ENCODE measurements around the gene ASIC1. TPM values are rescaled to one million over a fixed set of nuclear protein-coding genes. Genes with fewer than 3 reads are reported as not detected.

ASIC1 gene
- total and polyA plus RNA-seq, 7 donors = 1.3 to 6.9 (median 4.2) TPM; not detected in 1

- intact Hi-C loops (cut with DNase I) = loop anchor here (10.0 kb wide), 1 partner anchor 178 kb away; no protein-coding TSS in a partner anchor
- H3K4me3 ChIP-seq = no peak overlapping the region
- no peak for TF ChIP-seq POLR2A (IDR thresholded peaks at IDR 0.05)
- TF ChIP-seq EP300 (IDR thresholded peaks at IDR 0.05) = no peak
- no peak for TF ChIP-seq POLR2AphosphoS5 (IDR thresholded peaks at IDR 0.05)
- TF ChIP-seq, protein P1, sequence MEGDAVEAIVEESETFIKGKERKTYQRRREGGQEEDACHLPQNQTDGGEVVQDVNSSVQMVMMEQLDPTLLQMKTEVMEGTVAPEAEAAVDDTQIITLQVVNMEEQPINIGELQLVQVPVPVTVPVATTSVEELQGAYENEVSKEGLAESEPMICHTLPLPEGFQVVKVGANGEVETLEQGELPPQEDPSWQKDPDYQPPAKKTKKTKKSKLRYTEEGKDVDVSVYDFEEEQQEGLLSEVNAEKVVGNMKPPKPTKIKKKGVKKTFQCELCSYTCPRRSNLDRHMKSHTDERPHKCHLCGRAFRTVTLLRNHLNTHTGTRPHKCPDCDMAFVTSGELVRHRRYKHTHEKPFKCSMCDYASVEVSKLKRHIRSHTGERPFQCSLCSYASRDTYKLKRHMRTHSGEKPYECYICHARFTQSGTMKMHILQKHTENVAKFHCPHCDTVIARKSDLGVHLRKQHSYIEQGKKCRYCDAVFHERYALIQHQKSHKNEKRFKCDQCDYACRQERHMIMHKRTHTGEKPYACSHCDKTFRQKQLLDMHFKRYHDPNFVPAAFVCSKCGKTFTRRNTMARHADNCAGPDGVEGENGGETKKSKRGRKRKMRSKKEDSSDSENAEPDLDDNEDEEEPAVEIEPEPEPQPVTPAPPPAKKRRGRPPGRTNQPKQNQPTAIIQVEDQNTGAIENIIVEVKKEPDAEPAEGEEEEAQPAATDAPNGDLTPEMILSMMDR (IDR thresholded peaks at IDR 0.05) = no peak
- H3K4me1 ChIP-seq = no peaks in the 10 kb centered on the region
- H3K27ac ChIP-seq = no peak overlapping the region
- H3K36me3 ChIP-seq = no peaks in the 10 kb centered on the region
- H3K27me3 ChIP-seq = no peaks in the 10 kb centered on the region
- no peaks in the 10 kb centered on the region for H3K9me3 ChIP-seq
- DNase-seq = no peak
- WGBS, 2 donors = 90% methylated on average over 6 of the region's 6 CpGs
These were observed 14.7 kb upstream of the ASIC1 start for GRCh38 chr12:50042693-50043092.

DNA sequence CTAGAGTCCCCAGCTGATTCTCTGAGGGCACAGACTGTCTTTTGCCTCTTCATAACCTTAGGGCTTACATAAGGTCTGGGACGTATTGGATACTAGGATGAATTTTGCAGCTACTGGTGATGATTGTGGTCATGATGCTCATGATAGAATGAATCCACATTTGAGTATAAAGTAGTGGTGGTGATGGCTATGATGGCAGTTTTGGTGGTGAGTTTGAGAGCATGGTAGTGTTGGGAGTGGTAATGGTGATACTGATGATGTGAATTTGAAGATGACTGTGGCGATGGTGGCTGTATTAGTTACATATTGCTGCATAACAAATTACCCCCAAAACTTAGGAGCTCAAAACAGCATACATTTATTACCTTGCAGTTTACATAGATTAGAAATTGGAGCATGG lies 14.1 kb upstream of the ASIC1 start:
- Histone ChIP-seq H3K4me1 (no peaks in the 10 kb centered on the region), H3K27me3 (no peaks in the 10 kb centered on the region), H3K4me3 (no peak overlapping the region), H3K36me3 (no peaks in the 10 kb centered on the region), H3K9me3 (no peaks in the 10 kb centered on the region), H3K27ac (no peak overlapping the region)
- no peak for DNase-seq
- WGBS, 2 donors = 88 to 89% methylated on average over 2 of the region's 2 CpGs
- no peak for TF ChIP-seq POLR2AphosphoS5 (IDR thresholded peaks at IDR 0.05)
- TF ChIP-seq EP300 (IDR thresholded peaks at IDR 0.05) = no peak
- TF ChIP-seq, protein P1 (IDR thresholded peaks at IDR 0.05) = no peak
- TF ChIP-seq POLR2A (IDR thresholded peaks at IDR 0.05) = no peak
- intact Hi-C loops (cut with DNase I) = loop anchor here (10.0 kb wide), 1 partner anchor 179 kb away; no protein-coding TSS in a partner anchor

DNA sequence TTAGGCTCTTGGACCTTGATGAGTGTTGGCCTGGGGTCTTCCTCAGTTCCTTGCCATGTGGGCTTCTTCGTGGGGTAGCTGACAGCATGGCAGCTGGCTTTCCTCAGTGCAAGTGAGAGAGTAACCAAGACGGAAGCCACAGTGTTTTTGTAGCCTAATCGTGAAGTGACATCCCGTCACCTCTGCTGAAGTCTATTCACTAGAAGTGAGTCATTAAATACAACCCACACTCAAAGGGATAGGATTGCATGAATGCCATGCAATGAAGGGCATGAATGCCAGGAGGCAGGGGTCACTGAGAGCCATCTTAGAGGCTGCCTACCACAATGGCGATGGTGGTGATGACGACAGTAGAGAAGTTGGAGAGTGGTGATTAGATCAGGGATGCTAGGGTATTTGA lies 13.5 kb upstream of the ASIC1 start:
- no peaks in the 10 kb centered on the region for H3K27me3 ChIP-seq
- no peak overlapping the region for H3K27ac ChIP-seq
- DNase-seq = no peak
- WGBS, 2 donors = 82 to 83% methylated on average over 6 of the region's 6 CpGs
- H3K4me1 ChIP-seq = no peaks in the 10 kb centered on the region
- intact Hi-C loops (cut with DNase I) = loop anchor here (10.0 kb wide), 1 partner anchor 179 kb away; no protein-coding TSS in a partner anchor
- no peaks in the 10 kb centered on the region for H3K9me3 ChIP-seq
- no peaks in the 10 kb centered on the region for H3K36me3 ChIP-seq
- TF ChIP-seq POLR2AphosphoS5 (IDR thresholded peaks at IDR 0.05) (no peak), EP300 (IDR thresholded peaks at IDR 0.05) (no peak), POLR2A (IDR thresholded peaks at IDR 0.05) (no peak)
- TF ChIP-seq, protein P1 (IDR thresholded peaks at IDR 0.05) = no peak
- no peak overlapping the region for H3K4me3 ChIP-seq

- no peak overlapping the region for H3K27ac ChIP-seq
- intact Hi-C loops (cut with DNase I) = loop anchor here (10.0 kb wide), 1 partner anchor 183 kb away; no protein-coding TSS in a partner anchor
- no peak overlapping the region for H3K4me3 ChIP-seq
- H3K27me3 ChIP-seq = no peaks in the 10 kb centered on the region
- 89 to 92% methylated on average over 7 of the region's 7 CpGs for WGBS, 2 donors
- peaks cover 0 to 16% (median 13%) of the 10 kb centered on the region in 4 donors for H3K4me1 ChIP-seq
- H3K9me3 ChIP-seq = no peaks in the 10 kb centered on the region
- TF ChIP-seq EP300 (IDR thresholded peaks at IDR 0.05) (no peak), POLR2A (IDR thresholded peaks at IDR 0.05) (no peak), POLR2AphosphoS5 (IDR thresholded peaks at IDR 0.05) (no peak)
- TF ChIP-seq, protein P1 (IDR thresholded peaks at IDR 0.05) = no peak
- H3K36me3 ChIP-seq = no peaks in the 10 kb centered on the region
- DNase-seq = no peak
These were observed 9.6 kb upstream of the ASIC1 start for GRCh38 chr12:50047693-50048250.
